Neuron (in vitro differentiated cells): ENCODE data around the gene C20orf96.

Source experiments
- H2AFZ ChIP-seq: one replicate; pipeline ENCODE4 v1.6.1; 2013; ENCODE audit warnings: low read depth, mild to moderate bottlenecking, inconsistent platforms, low read length, moderate library complexity
- H3K27me3 ChIP-seq: one replicate; pipeline ENCODE4 v1.6.1; 2013; ENCODE audit warnings: low read length; ENCODE audit not compliant: insufficient read depth
- H3K36me3 ChIP-seq: one replicate; pipeline ENCODE4 v1.6.1; 2013; ENCODE audit warnings: low read length; ENCODE audit not compliant: insufficient read depth
- H3K4me1 ChIP-seq: one replicate; pipeline ENCODE4 v1.6.1; 2013; ENCODE audit warnings: low read length; ENCODE audit not compliant: insufficient read depth
- H3K4me3 ChIP-seq: 2 replicates; pipeline ENCODE4 v1.5.1; 2013; ENCODE audit warnings: mild to moderate bottlenecking, low read length, moderate library complexity
- H3K9me3 ChIP-seq: one replicate; pipeline ENCODE4 v1.6.1; 2013; ENCODE audit warnings: low read length

The C20orf96 gene

GRCh38 chr20:308427-309038 is 18.0 kb upstream of the C20orf96 start:
- no peaks in the 10 kb centered on the region for H3K36me3 ChIP-seq
- no peak overlapping the region for H2AFZ ChIP-seq
- no peaks in the 10 kb centered on the region for H3K27me3 ChIP-seq
- no peaks in the 10 kb centered on the region for H3K9me3 ChIP-seq
- H3K4me3 ChIP-seq = peak overlapping the region; percentile 57
- H3K4me1 ChIP-seq = peaks cover 12% of the 10 kb centered on the region

- Histone ChIP-seq H3K9me3 (no peaks in the 10 kb centered on the region), H2AFZ (no peak overlapping the region), H3K36me3 (no peaks in the 10 kb centered on the region), H3K4me1 (peaks cover 14% of the 10 kb centered on the region), H3K4me3 (no peak overlapping the region), H3K27me3 (no peaks in the 10 kb centered on the region)
Observed at GRCh38 chr20:305745-306144, 15.2 kb upstream of the C20orf96 start.

GRCh38 chr20:301886-302848 is 11.6 kb upstream of the C20orf96 start:
- Histone ChIP-seq H3K9me3 (no peaks in the 10 kb centered on the region), H3K36me3 (peaks cover 13% of the 10 kb centered on the region), H3K27me3 (no peaks in the 10 kb centered on the region), H3K4me3 (no peak overlapping the region), H3K4me1 (peaks cover 29% of the 10 kb centered on the region), H2AFZ (no peak overlapping the region)

- peak overlapping the region; percentile 98 for H3K4me3 ChIP-seq
- H3K9me3 ChIP-seq = no peaks in the 10 kb centered on the region
- peaks cover 32% of the 10 kb centered on the region for H3K4me1 ChIP-seq
- H2AFZ ChIP-seq = no peak overlapping the region
- H3K36me3 ChIP-seq = peaks cover 13% of the 10 kb centered on the region
- no peaks in the 10 kb centered on the region for H3K27me3 ChIP-seq
Observed at GRCh38 chr20:300345-300990, 9.9 kb upstream of the C20orf96 start.

- H3K4me1 ChIP-seq = peaks cover 32% of the 10 kb centered on the region
- H3K4me3 ChIP-seq = peak overlapping the region; percentile 98
- peaks cover 13% of the 10 kb centered on the region for H3K36me3 ChIP-seq
- no peak overlapping the region for H2AFZ ChIP-seq
- no peaks in the 10 kb centered on the region for H3K9me3 ChIP-seq
- no peaks in the 10 kb centered on the region for H3K27me3 ChIP-seq
Observed at GRCh38 chr20:298776-299391, 8.3 kb upstream of the C20orf96 start.

- peaks cover 32% of the 10 kb centered on the region for H3K4me1 ChIP-seq
- H3K4me3 ChIP-seq = peak overlapping the region; percentile 98
- peaks cover 13% of the 10 kb centered on the region for H3K36me3 ChIP-seq
- no peaks in the 10 kb centered on the region for H3K9me3 ChIP-seq
- no peak overlapping the region for H2AFZ ChIP-seq
- no peaks in the 10 kb centered on the region for H3K27me3 ChIP-seq
Observed at GRCh38 chr20:297925-298775, 7.6 kb upstream of the C20orf96 start.

GRCh38 chr20:297098-297924 is 6.8 kb upstream of the C20orf96 start, which contains the start of gene ZCCHC3:
TSS of gene ZCCHC3 (plus strand) at chr20:297570. CDS start at chr20:297587, 17 bp downstream.
- peaks cover 13% of the 10 kb centered on the region for H3K36me3 ChIP-seq
- peaks cover 32% of the 10 kb centered on the region for H3K4me1 ChIP-seq
- H3K4me3 ChIP-seq = peak within 1 kb of the TSS; percentile 98
- no peak within 1 kb of the TSS for H2AFZ ChIP-seq
- H3K9me3 ChIP-seq = no peaks in the 10 kb centered on the region
- no peaks in the 10 kb centered on the region for H3K27me3 ChIP-seq

- no peaks in the 10 kb centered on the region for H3K27me3 ChIP-seq
- H3K36me3 ChIP-seq = peaks cover 13% of the 10 kb centered on the region
- H3K9me3 ChIP-seq = no peaks in the 10 kb centered on the region
- H2AFZ ChIP-seq = no peak overlapping the region
- H3K4me3 ChIP-seq = no peak overlapping the region
- peaks cover 39% of the 10 kb centered on the region for H3K4me1 ChIP-seq
Observed at GRCh38 chr20:295804-296203, 5.3 kb upstream of the C20orf96 start.

GRCh38 chr20:294602-295001 is 4.1 kb upstream of the C20orf96 start:
- Histone ChIP-seq H3K27me3 (no peaks in the 10 kb centered on the region), H2AFZ (no peak overlapping the region), H3K9me3 (no peaks in the 10 kb centered on the region), H3K36me3 (peaks cover 2% of the 10 kb centered on the region), H3K4me1 (peaks cover 29% of the 10 kb centered on the region), H3K4me3 (no peak overlapping the region)

GRCh38 chr20:289693-290083 is 862 bp downstream of the C20orf96 start:
- no peaks in the 10 kb centered on the region for H3K9me3 ChIP-seq
- H3K27me3 ChIP-seq = no peaks in the 10 kb centered on the region
- H3K4me1 ChIP-seq = peaks cover 13% of the 10 kb centered on the region
- H3K4me3 ChIP-seq = peak overlapping the region; percentile 70
- H3K36me3 ChIP-seq = peaks cover 3% of the 10 kb centered on the region
- peak overlapping the region; percentile 84 for H2AFZ ChIP-seq

- H3K36me3 ChIP-seq = peaks cover 4% of the 10 kb centered on the region
- peak overlapping the region; percentile 70 for H3K4me3 ChIP-seq
- no peaks in the 10 kb centered on the region for H3K9me3 ChIP-seq
- H2AFZ ChIP-seq = no peak overlapping the region
- H3K4me1 ChIP-seq = peaks cover 13% of the 10 kb centered on the region
- H3K27me3 ChIP-seq = no peaks in the 10 kb centered on the region
Observed at GRCh38 chr20:288956-289692, 1.4 kb downstream of the C20orf96 start.
